Smooth muscle cell (in vitro differentiated cells): ENCODE data around the gene ATP8B1. TPM values are rescaled to one million over a fixed set of nuclear protein-coding genes. Genes with fewer than 3 reads are reported as not detected.

Source experiments
- DNase-seq: peaks from one replicate; lab custom pipeline; 2025; ENCODE audit not compliant: unreplicated experiment; lab: John Stamatoyannopoulos, UW
- H2AFZ ChIP-seq: fragments of 200-600 bp; sonication (generic); 2 replicates; pipeline ENCODE4 v1.6.0; 2016; ENCODE audit warnings: antibody characterized with exemption, low read depth, mild to moderate bottlenecking
- H3F3A ChIP-seq: fragments of 200-600 bp; sonication (generic); 2 replicates; pipeline ENCODE4 v1.6.0; 2017; ENCODE audit warnings: antibody characterized with exemption, low read depth
- H3K27ac ChIP-seq: fragments of 200-600 bp; sonication (generic); 2 replicates; pipeline ENCODE4 v1.5.1; 2016; ENCODE audit warnings: low read depth, mild to moderate bottlenecking
- H3K27me3 ChIP-seq: fragments of 200-600 bp; sonication (generic); 2 replicates; pipeline ENCODE4 v1.6.1; 2016; ENCODE audit warnings: low read depth, mild to moderate bottlenecking
- H3K36me3 ChIP-seq: fragments of 200-600 bp; sonication (generic); 2 replicates; pipeline ENCODE4 v1.5.1; 2016; ENCODE audit warnings: low read depth
- H3K4me1 ChIP-seq: fragments of 200-600 bp; sonication (generic); 2 replicates; pipeline ENCODE4 v1.5.1; 2016; ENCODE audit warnings: low read depth
- H3K4me2 ChIP-seq: fragments of 200-600 bp; sonication (generic); 2 replicates; pipeline ENCODE4 v1.6.0; 2016; ENCODE audit warnings: mild to moderate bottlenecking
- H3K4me3 ChIP-seq: fragments of 200-600 bp; sonication (generic); 2 replicates; pipeline ENCODE4 v1.5.1; 2016; ENCODE audit warnings: mild to moderate bottlenecking
- H3K79me2 ChIP-seq: fragments of 200-600 bp; sonication (generic); 2 replicates; pipeline ENCODE4 v1.6.0; 2016; ENCODE audit warnings: low read depth, mild to moderate bottlenecking
- H3K9ac ChIP-seq: fragments of 200-600 bp; sonication (generic); 2 replicates; pipeline ENCODE4 v1.6.0; 2016; ENCODE audit warnings: low read depth
- H3K9me3 ChIP-seq: fragments of 200-600 bp; sonication (generic); replicated peaks from 2 replicates; pipeline ENCODE4 v1.5.1; 2016; ENCODE audit warnings: low read depth
- H4K20me1 ChIP-seq: fragments of 200-600 bp; sonication (generic); 2 replicates; pipeline ENCODE4 v1.6.0; 2016; ENCODE audit warnings: low read depth
- WGBS: methylation state at CpG from one replicate; pipeline ENCODE4 v1.1.7; 2016; ENCODE audit warnings: low lambda C conversion rate; 5-methylcytosine and 5-hydroxymethylcytosine counted together
- polyA plus RNA-seq: library from polyadenylated mRNA; unstranded; fragments of >200 nt; fragmentation: Nextera tagmentation; extraction: Ambion mirVana; gene quantifications from 2 replicates; pipeline ENCODE4 v1.2.1, GENCODE V29; 2016
- total RNA-seq: library from RNA; depleted of rRNA; stranded (reverse); fragments of >200 nt; gene quantifications from 2 replicates; pipeline ENCODE4 v1.2.3, GENCODE V29; 2014
- TF ChIP-seq, protein P1 (sequence below): fragments of 200-600 bp; sonication (generic); IDR thresholded peaks from 2 replicates; pipeline ENCODE4 v1.5.1; 2017; ENCODE audit warnings: borderline replicate concordance, mild to moderate bottlenecking, antibody characterized with exemption; ENCODE audit not compliant: insufficient read depth, poor library complexity, severe bottlenecking

The ATP8B1 gene
- total and polyA plus RNA-seq, 2 experiments from 2014 or later = 1.1 to 6.1 TPM

DNA sequence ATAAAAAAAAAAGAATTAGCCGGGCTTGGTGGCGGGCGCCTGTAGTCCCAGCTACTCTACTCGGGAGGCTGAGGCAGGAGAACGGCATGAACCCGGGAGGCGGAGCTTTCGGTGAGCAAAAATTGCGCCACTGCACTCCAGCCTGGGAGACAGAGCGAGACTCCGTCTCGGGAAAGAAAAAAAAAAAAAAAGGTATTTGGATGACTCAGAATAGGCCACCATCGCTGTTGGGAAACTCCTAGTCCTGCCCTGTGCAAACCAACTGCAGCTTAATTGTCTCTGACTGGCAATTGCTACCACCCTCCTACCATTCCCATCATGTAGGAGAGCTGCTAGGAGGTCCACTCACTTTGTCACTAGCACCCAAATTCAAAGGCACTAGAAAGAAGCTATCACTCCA is 43.5 kb downstream of the ATP8B1 start:
- Histone ChIP-seq H3K9me3 (no peaks in the 10 kb centered on the region), H2AFZ (no peak overlapping the region), H4K20me1 (no peaks in the 10 kb centered on the region), H3K4me3 (no peak overlapping the region), H3K79me2 (no peaks in the 10 kb centered on the region), H3K9ac (no peak overlapping the region), H3F3A (no peaks in the 10 kb centered on the region), H3K27ac (no peak overlapping the region), H3K36me3 (no peaks in the 10 kb centered on the region), H3K4me1 (no peaks in the 10 kb centered on the region), H3K27me3 (no peaks in the 10 kb centered on the region), H3K4me2 (no peak overlapping the region)
- TF ChIP-seq, protein P1, sequence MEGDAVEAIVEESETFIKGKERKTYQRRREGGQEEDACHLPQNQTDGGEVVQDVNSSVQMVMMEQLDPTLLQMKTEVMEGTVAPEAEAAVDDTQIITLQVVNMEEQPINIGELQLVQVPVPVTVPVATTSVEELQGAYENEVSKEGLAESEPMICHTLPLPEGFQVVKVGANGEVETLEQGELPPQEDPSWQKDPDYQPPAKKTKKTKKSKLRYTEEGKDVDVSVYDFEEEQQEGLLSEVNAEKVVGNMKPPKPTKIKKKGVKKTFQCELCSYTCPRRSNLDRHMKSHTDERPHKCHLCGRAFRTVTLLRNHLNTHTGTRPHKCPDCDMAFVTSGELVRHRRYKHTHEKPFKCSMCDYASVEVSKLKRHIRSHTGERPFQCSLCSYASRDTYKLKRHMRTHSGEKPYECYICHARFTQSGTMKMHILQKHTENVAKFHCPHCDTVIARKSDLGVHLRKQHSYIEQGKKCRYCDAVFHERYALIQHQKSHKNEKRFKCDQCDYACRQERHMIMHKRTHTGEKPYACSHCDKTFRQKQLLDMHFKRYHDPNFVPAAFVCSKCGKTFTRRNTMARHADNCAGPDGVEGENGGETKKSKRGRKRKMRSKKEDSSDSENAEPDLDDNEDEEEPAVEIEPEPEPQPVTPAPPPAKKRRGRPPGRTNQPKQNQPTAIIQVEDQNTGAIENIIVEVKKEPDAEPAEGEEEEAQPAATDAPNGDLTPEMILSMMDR = no peak
- WGBS = 89% methylated on average over 13 of the region's 13 CpGs
- DNase-seq = no peak

DNA sequence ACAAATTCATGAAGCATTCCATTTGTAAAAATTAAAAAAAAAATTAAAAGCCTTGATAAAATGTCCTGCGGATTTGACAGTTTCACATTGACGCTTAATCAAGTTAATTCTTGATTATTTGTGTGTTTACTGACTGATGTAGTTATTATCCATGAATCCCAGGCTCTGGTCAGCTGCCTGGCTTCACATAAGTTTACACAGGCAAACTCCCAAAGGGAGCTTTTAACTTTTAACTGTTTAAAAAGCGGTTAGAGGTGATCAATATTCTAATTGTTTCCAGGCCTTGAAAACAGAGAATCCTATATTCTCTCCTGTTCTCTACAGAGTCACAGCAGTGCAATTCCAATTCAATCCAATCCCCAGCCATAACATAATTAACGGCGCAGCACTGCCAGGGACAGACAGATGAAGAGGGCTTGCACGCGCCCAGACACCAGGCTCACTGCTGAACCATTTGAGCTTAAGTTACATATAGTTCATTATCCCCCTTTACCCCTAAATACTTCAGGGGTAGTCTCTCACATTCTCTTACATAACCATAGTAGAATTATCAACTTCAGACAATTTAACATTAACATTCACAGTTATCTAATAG is 47.5 kb downstream of the ATP8B1 start:
- Histone ChIP-seq H3K4me3 (no peak overlapping the region), H3K79me2 (no peaks in the 10 kb centered on the region), H3K9ac (no peak overlapping the region), H3K4me2 (no peak overlapping the region), H3K9me3 (no peaks in the 10 kb centered on the region), H3K4me1 (no peaks in the 10 kb centered on the region), H3K36me3 (no peaks in the 10 kb centered on the region), H4K20me1 (no peaks in the 10 kb centered on the region), H3F3A (no peaks in the 10 kb centered on the region), H2AFZ (no peak overlapping the region), H3K27me3 (no peaks in the 10 kb centered on the region), H3K27ac (no peak overlapping the region)
- TF ChIP-seq, protein P1 = no peak
- WGBS = 88% methylated on average over 7 of the region's 7 CpGs
- no peak for DNase-seq

DNA sequence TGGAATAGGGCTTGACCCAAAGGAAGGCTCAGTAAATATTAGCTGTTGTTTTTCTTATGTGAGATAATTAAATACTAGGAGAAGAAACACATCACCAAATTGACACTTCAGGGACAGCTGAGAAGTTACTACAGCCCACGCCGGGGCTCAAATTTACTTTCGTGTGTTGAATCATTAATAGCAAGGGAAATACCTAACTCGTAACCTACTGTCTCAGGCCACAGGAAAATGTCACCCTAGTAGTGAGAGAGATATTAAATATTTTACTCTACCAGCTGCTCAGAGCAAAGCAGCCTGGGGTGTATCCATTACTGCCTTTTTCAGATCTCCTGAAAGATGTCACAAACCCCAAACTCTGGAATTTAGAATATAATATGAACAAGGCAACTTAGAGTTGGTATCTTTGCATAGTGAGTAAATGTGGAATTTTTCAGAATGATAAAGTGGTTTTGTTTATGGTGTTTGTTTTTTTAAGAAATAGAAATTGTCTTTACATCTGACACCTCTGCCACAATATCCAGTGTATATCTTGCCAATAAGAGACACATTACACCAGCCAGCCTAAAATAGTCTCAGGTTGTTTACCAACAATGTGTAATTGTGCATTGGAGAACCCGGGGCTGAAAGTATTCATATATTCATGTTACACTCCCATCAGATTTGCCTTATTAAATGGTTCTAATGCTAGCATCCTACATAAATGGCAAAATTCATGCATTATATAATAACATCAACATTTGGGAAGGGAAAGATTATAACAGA is 48.4 kb downstream of the ATP8B1 start:
- no peaks in the 10 kb centered on the region for H3K79me2 ChIP-seq
- H3K9ac ChIP-seq = no peak overlapping the region
- H3F3A ChIP-seq = no peaks in the 10 kb centered on the region
- no peak for DNase-seq
- no peaks in the 10 kb centered on the region for H3K9me3 ChIP-seq
- H4K20me1 ChIP-seq = no peaks in the 10 kb centered on the region
- H3K27ac ChIP-seq = no peak overlapping the region
- H3K36me3 ChIP-seq = no peaks in the 10 kb centered on the region
- no peak overlapping the region for H3K4me2 ChIP-seq
- no peaks in the 10 kb centered on the region for H3K27me3 ChIP-seq
- TF ChIP-seq, protein P1 = no peak
- no peaks in the 10 kb centered on the region for H3K4me1 ChIP-seq
- 81% methylated on average over 5 of the region's 5 CpGs for WGBS
- no peak overlapping the region for H2AFZ ChIP-seq
- H3K4me3 ChIP-seq = no peak overlapping the region
